Choroid plexus epithelial cell (primary cell): Measurements from ENCODE around the gene RIMS3.
A peak's percentile ranks its signal among the peaks of the same experiment; 100 is the strongest.

Source experiments
- DNase-seq: peaks from one replicate; pipeline ENCODE4 v3.0.0-alpha.2; 2010; ENCODE audit warnings: low read depth
- H3K4me3 ChIP-seq: 2 replicates; pipeline ENCODE4 v1.5.1; 2011; ENCODE audit warnings: low read depth, mild to moderate bottlenecking, control low read depth, low read length, moderate library complexity
- CTCF ChIP-seq: conservative IDR thresholded peaks from 2 replicates; pipeline ENCODE4 v1.5.1; 2011; ENCODE audit warnings: low read depth, mild to moderate bottlenecking, control low read depth, inconsistent platforms, low read length, moderate library complexity

The RIMS3 gene

DNA sequence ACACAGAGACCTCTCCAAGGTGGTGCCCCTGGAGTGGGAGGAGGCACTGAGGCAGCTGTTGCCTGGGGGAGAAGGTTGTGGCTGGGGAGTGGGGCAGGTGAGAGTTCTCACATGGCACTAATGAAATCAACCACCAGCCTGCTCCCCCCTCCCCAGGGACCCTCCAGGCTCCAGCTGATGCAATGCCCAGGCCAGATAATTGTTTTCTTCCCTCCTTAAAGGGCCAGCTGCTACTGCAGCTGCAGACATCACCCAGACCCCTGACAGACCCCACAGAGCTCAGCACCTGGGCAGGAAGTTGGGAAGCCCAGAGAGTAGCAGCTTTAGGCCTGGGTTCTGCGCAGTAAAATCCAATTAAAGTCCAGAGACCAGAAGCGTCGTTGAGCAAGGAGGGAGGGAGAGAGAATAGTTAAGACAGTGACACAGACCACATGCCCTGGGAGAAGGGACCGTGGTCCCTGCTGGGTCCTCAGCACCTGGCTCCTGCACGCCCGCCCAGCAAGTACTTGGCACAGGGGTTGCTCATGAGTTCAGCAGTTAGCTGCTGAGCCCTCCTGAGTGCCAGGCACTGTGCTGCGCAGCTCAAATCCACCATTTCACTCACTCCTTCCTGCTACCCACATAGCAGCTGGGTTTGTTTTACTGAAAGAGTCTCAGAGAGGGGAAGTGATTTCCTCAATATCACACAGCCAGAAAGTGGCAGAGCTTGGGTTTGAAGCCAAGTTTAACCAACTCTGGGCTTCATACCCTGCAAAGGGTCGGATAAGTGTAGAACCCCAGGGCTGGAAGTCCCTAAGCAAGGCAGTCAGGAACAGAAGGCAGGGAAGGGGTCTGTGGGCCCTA lies 1.9 kb downstream of the RIMS3 start:
- H3K4me3 ChIP-seq = no peak overlapping the region
- TF ChIP-seq CTCF = no peak
- DNase-seq = no peak

GRCh38 chr1:40662864-40663263 lies 2.6 kb downstream of the RIMS3 start:
- H3K4me3 ChIP-seq = no peak overlapping the region
- no peak for TF ChIP-seq CTCF
- DNase-seq = peak; percentile 17

- no peak overlapping the region for H3K4me3 ChIP-seq
- no peak for DNase-seq
- no peak for TF ChIP-seq CTCF
These were observed 3.3 kb downstream of the RIMS3 start for GRCh38 chr1:40662151-40662550.

DNA sequence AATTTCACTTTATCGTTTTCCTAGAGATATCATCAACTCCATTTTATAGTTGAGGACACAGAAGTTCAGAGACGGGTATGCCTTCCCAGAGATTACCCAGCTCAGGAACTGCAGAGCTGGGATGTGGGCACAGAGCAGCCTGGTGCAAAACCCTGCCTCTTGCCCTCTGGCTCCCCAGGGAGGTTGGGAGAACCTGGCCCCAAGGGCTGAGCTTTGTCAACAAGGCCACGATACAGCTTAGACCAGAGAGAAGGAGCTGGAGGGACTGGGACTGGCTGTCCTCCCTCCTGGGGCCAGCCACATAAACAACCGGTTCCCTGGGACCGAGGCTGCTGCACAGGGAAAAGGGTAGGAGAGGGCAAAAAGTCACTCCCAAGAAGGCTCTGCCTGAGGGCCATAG lies 3.8 kb downstream of the RIMS3 start:
- TF ChIP-seq CTCF = no peak
- no peak overlapping the region for H3K4me3 ChIP-seq
- DNase-seq = no peak

DNA sequence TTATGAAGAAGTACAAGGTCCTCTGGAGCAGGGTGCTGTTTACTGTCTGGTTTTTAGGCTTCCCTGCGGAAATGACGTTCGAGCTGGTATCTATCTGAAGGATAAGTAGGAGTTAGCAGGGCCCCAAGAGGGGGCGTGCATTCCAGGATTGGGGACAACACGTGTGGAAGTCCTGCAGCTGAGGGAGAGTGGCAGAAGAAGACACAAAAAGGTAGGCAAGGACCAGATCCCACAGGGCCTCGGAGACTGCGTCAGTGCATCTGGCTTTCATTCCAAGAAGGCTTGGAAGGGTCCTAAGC lies 5.9 kb downstream of the RIMS3 start:
- DNase-seq = no peak
- TF ChIP-seq CTCF = no peak

GRCh38 chr1:40658751-40659648 lies 6.5 kb downstream of the RIMS3 start:
- no peak for DNase-seq
- no peak overlapping the region for H3K4me3 ChIP-seq
- no peak for TF ChIP-seq CTCF

More for the DNA sequence above, 5.9 kb downstream of the RIMS3 start:
- no peak overlapping the region for H3K4me3 ChIP-seq
